Stimulated activated CD4-positive, alpha-beta T cell treated with anti-CD3 and anti-CD28 coated beads, Interleukin-1b, Interleukin-23, amount 100 ng/mL, for 48 hours (primary cell): ENCODE measurements around the gene CLCA2.
A peak's percentile ranks its signal among the peaks of the same experiment; 100 is the strongest.

ENCODE experiments used
- DNase-seq: peaks from one replicate; pipeline ENCODE4 v3.0.0-alpha.2; 2020

The CLCA2 gene

DNA sequence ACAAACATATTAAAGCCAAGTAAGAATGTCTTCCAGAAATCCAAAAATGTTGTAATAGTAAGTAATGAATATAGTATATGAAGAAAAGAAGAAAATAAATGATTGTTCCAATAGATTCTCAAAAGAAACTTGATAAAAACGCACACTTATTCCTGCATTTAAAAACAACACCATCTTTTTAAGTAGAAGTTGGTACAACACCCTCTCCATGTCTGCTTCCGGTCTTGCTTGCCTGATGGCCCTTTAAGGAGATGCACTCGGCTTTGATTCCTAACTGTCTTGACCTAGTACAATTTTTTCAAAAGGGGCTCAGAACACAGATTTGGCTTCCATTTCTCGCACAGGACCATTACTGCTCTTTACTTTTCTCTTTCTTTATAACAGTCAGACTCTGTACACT lies 53.7 kb downstream of the CLCA2 start:
- DNase-seq: no peak

DNA sequence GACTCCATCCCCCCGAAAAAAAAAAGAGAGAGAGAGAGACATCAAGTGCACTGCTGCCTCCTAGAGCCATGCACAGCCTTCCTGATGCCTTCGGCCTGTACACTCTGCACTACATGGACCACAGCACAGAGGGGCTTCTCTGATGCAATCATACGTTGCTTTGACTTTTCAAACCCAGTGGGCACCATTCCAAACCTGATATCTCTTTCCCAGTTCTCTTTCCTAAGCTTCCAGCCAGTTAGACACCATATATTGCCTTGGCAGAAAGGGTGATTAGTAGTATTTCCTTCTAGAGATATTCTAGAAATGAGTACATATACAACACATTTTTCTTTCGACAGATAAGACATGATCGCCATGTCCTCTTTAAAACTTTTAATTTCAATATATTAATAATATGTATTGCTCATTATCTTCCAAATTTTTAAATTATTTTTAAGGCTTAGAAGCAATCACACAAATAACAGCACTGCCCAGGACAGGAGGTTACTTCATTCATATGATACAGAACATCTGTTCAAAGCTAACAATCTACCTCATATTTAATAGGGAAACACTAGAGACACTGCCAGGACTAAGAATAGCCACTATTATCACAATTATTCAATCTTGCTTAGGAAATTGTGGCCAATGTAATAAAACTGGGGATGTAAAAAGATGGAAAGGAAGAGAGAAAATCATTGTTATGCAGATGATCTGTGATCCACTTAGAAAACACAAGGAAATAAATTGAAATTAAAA lies 54.6 kb downstream of the CLCA2 start:
- DNase-seq: no peak

DNA sequence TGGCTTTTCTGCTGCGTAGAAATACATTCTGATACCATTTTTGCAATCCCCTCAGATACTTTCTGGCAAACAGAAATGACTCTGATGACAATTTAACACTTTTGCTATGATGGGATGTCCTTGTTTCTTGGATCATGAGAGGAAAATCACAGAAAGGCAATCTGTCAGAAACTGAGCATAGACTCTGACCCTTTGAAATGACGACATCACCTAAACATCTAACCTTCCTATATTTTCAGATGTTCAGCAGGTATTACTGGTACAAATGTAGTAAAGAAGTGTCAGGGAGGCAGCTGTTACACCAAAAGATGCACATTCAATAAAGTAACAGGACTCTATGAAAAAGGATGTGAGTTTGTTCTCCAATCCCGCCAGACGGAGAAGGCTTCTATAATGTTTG lies 58.0 kb downstream of the CLCA2 start:
- DNase-seq: no peak

DNA sequence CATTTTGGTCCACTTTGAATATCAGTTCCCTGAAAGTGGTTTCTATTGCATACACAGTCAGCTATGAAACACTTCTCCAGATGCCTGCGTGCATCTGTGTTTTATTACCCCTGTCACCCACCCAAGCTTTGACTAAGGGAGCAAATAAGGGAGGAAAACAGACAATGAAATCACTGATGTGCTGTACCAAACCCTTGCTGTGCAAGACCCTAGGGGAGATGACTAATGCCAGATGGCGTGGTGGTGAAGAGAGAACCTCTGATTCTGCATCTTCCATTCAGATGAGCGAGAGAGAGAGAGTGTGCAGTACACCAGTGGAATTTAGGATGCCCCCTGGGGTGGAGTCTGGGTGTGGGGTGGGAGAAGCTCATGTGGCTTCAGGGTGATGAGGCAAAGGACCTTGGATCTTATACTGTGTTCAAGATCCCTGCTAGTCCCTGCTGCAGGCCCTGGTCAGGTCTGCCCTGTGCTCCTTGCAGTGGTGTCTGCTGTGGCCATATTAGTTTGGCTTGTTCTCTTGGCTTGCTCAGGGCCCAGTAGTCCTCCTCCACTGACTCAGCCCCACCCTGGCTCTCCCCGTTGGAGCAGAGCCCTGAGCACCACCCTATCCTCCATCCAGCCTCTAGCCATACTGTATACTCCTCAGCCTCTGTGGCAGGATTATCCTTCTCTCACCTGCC lies 63.3 kb downstream of the CLCA2 start:
- DNase-seq: no peak

DNA sequence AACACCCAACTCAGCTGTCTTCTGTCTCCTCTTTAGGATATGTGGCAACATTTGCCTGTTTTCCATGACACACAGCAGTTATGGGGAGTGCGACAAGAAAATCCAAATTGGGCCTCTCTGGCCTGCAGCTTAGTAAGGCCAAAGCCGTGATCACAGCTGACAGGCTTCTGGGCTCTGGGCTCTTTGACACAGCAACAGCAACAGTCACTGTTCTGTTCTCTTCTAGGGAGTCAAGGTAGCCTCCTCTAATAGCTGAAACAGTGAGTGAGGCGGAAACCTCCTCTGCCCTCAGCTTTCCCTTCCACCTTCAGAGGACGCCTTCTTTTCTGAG lies 63.8 kb downstream of the CLCA2 start:
- no peak for DNase-seq

DNA sequence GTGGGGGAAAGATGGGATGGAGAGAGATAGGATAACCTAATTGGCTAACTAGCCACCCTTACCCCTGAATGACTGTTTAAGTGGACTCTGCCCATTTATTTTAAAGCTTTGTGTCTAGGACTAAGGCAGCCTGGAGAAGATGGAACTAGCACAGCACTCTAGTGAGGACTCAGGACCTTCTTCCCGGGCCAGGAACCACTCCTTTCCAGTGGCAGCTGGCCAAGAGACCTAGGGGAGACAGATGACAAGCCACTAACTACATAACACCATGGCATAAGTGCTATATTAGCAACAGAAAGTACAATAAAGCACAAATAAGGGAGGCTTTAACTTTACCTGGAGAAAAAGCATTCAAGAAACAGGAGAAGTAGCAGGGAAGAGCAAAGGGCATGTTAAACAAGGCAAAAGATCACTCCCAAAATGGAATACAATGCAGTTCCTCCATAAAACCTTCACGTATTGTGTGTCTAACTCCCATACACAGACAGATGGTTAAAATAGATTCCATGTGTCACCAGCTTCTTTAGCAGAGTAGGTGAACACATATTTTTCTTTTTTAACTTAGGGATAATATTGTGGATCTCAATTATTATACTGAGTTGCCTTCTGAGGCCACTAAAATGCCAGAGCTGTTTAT lies 65.4 kb downstream of the CLCA2 start:
- DNase-seq: no peak

DNA sequence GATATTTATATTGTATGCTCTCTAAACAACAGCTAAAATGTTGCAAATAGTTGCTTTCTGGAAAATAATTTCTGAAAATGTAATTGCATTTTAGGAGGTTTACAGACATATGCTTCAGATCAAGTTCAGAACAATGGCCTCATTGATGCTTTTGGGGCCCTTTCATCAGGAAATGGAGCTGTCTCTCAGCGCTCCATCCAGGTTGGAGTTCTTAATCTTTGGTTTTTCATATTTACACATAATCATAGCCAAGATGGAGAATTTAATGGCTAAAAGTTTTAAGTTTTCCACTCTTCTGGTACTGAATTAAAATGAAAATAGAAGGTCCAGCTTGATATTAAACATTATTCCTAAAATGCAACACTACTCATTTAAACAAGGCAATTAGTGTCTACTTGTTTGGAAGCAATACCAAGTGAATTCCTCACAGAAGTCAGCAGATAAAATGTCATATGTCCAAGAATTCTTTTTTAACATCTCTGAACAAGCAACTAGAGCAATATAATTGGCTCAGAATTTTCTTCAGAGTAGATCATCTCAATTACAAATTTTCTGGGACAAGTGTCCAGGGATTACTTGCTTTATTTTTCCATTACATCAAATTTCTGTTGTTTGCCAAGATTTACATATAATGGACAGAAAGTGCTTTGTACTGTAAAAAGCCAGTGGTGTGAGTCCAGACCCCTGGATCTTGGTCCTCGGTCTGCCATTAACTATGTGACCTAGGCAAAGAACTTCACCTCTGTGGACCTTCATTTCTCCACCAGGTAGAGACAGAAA lies 67.4 kb downstream of the CLCA2 start:
- no peak for DNase-seq

DNA sequence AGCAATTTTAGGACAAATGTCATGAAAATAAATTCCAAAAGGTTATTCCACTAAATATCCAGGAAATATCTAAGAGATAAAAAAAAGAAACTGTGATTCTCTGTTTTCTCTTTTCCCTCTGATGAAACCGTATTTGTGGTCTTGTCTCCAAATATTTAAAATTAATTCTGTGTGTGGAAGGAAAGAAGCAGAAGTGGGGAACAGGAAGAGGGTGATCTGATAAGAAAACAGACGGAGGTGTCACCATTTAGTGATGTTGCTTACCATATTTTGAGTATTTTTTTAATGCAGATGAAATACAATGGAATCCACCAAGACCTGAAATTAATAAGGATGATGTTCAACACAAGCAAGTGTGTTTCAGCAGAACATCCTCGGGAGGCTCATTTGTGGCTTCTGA lies 74.3 kb downstream of the CLCA2 start:
- no peak for DNase-seq

DNA sequence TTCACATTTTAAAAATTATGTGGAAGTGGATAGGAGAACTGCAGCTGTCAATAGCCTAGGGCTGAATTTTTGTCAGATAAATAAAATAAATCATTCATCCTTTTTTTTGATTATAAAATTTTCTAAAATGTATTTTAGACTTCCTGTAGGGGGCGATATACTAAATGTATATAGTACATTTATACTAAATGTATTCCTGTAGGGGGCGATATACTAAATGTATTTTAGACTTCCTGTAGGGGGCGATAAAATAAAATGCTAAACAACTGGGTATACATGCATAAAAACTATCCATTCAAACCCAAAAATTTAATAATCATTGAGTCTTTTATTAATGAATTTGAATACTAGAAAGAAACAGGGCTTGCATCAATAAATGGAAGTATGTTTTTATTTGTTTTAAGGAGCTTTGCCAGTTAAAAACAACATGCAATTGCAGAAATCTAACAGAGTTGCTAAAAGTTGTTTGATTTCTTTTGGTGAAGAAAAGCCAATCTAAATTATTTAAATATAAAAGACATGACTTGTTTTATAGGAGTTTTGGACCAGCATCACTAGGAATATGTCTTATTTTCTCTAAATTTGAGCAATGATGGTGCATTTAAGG lies 76.1 kb downstream of the CLCA2 start:
- no peak for DNase-seq

DNA sequence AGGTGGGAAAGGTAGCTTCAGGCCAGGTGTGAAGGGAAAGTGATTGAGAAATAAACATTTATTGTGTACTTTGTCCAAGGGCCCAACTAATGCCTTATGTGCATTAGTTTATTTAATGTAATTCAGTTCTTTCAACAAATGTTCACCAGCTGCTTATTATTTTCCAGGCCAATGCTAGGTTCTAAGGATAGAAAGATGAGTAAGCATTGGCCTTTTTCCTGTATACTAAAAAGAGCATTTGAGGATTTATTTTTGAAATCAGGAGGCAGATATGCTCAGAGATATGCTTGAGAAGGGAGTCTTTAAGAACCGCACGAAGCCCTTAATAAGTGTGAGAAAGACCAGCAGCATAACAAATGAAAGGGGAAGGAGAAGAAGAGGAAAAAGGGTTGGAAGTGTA lies 76.7 kb downstream of the CLCA2 start:
- no peak for DNase-seq

DNA sequence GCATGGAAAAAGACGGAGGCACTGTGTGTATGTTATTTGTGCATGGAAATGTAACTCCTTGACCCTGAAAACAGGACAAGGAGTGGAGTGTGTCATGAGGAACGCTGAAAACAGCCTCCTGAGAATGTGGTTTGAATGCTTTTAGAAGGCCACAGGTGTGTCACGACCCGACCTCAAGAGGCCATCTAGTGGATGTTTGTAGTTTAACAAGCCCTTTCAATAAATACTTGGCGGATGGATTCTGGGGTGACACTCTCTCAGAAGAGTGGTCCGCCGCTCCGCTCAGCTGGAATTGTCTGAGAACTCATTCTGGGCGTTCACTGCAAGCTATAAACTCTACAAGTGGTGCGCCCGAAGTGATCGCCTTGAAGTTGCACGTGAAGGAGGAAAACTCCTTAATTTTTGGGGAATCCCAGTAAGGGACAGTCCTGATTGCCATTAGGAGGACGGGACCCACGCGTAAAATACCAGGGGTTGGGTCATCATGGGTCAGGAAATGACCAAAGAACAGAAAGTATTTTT lies 78.2 kb downstream of the CLCA2 start:
- DNase-seq: peak; percentile 30

DNA sequence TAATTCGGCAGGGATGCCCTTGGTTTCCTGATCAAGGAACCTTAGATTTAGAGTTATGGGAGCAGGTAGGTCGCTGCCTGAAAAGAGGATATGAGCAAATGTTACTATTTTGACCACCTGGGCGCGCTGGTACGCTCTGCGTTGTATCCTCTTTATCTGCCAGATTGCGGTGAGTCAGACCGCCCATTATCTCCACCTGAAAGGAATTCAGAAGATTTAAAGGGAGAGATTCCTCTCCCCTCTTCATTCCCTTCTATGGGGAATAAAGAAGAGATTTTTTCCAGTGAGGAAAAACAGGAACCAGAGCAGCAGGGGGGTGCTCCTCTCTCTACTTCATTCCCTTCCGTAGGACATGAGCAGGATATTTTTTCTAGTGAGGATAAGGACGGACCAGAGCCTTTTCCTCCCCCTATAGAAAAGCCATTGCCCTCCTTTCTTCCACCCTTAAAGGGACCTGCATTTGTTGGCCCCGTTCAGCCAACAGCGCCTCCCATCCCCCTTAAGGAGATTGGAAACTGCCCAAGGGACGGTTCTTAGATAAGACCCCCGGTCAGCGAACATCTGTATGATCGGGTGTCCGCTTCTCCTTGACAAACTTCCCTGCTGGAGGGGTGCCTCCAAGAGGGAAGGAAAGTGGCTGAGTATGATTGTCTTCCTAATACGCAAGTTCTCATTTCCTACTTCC lies 78.9 kb downstream of the CLCA2 start:
- no peak for DNase-seq

DNA sequence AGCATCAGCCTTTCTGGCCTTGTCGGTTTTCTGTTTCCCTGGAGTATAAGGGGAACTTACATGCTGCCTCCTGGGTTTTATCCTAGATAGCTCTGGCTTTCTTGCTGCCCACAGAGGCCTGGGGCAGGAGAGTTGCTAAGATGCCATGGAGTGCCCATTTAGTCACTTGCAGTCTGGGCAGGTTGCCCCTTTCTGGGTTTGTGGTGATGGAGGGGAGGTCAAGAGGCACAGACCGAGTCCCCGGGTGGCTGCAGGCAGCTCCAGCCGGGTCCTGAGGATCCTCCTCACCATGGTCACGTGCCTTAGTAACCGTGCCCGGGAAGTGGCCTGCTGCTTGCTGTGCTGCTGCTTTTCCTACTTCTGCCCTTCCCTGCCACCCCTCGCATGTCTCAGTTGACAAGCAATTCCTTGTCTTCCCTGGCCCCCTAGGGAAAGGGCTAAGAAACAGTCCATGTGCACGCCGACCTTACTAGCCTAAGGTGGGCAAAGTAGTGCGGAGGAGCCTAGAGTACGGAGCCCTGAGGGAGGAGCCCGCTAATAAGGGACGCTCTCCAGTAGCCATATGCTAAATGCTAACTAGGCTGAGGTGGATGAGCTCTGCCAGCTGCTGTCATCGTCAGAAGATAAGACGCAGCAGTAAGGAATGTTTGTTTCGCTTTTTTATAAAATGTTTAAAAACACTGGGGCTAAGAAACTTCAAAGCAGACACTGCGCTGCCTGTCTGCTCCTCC lies 79.6 kb downstream of the CLCA2 start:
- DNase-seq: no peak

DNA sequence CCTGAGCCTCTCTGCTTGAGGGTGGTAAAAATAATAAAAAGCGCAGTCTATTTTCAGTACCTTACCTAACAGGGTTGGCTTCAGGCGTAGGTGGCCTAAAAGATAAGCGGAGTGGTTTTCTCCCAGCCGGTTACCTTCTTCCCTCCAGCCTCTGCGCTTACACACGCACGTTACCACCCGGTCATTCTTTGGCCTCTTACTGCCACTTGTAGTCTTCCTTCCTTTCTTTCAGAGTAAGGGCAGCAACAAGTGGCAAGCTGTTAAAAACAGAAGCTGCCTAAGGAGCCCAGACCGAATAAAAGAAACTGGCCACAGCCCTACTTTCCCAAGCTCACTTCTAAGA lies 80.1 kb downstream of the CLCA2 start:
- no peak for DNase-seq

DNA sequence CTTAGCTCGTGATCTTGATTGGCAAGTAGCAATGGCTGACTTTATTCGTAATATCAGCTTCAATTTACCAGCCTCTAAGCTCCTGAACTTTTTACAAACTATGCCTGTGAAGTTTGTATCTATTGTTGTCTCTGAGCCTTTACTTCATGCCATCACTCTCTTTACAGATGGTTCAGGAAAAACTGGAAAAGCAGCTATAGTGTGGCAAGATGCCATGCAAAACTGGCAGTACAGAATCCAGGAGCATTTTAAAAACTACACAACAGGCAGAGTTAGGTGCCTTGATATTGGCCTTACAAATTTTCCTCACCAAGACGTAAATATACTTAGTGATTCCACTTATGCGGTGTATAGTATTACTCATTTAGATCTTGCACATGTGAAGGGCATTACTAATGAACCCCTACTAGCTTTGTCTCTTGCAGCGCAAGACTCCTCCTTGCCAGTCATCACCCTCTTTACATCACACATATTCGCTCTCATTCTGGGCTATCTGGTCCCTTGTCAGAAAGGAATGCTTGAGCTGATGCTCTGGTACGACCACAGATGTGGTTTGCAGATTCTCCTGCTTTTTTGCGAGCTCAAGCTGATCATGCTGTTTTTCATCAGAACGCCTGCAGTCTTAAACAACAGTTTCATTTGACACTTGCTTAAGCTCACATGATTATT lies 81.1 kb downstream of the CLCA2 start:
- DNase-seq: no peak

DNA sequence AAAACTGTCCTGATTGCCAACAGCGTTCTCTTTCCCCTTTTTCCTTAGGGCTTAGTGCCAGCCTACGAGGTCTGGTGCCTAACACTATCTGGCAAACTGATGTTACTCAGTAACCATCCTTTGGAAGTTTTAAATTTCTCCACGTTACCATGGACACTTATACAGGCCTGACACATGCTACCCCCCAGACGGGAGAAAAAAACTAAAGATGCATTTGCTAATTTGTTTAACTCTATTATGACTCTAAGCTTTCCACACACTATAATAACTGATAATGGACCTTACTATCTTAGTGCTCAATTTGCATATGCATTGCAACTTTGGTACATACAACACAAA lies 81.6 kb downstream of the CLCA2 start:
- no peak for DNase-seq
